GM12801 (cell line): ENCODE results near the gene CDK10.

Experiments
- CTCF ChIP-seq: IDR thresholded peaks from one replicate; pipeline ENCODE4 v1.5.1; 2011; ENCODE audit warnings: control low read depth; ENCODE audit not compliant: insufficient read length; ENCODE audit errors: extremely low read depth

Gene CDK10

DNA sequence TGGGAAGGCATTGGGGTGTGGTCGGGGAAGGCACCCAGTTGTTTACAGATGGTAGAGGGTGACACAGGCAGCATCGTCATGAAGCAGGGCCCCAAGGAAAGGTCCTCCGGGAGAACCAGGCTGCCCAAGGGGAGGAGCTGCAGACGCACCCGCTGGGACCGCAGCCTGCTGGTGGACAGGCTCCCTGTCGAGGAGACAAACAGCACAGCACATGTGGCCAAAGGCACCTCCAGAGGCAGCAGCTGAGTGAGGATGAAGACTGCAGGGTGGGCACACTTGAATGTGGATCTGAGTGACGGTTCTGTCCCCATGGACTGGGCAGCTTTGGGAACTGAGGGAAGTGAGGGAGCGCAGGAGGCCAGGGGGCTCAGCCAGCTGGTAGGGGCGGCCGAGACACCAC is 41.4 kb upstream of the CDK10 start:
- no peak for TF ChIP-seq CTCF

DNA sequence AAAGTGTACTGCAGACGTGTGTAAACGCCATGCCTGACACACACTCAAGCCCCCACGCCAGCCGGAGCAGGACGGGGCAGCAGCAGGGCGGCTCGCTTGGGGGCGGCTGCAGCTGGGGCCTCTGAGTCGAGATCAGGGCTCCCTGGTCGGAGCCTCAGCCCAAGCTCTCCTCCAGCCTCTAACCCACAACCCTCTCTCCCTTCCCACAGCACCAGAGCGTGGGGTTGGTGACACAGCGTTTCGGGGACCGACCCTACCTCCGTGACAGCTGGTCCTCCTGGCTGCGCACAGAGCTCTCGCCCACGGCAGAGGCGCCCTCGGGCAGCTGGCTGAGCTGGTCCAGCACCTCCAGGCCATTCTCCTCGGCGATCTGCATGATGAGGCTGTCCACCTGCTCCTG is 40.2 kb upstream of the CDK10 start:
- TF ChIP-seq CTCF = no peak

DNA sequence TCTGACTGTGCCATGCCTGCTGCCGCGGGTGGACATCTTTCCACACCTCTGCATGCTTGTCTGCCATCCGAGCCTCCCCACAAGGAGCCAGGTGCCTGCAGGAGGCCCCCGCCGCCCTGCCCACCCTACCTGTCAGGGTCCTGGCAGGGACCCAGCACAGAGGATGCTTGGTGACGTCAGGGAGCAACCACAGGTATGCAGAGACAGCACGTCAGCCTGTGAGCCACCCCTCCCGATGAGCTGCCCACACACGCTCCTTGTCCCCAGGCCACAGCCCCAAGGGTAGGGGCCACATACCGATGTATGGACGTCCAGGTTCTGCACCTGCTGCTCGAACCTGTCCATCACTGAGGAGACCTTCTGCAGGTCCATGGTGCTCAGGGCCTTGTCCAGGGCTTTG is 39.6 kb upstream of the CDK10 start:
- no peak for TF ChIP-seq CTCF

DNA sequence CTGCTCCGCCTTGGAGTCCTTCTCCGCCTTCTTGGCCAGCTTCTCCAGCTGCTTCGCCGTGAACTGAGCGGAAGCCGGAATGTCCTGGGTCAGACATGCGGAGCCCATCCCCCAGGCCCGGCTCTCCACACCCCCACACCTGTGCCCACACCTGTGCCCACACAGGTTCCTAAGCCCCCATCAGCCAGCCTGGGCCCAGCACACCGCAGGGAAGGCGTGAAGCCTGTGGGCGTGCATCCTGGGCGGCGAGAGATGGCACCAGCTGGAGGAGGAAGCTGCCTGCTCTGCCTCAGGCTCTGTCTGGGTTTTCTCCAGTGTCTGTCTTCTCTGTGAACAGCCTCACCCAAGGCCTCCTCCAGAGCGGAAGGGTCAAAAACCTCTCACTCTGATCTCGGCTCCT is 34.9 kb upstream of the CDK10 start:
- TF ChIP-seq CTCF = no peak

DNA sequence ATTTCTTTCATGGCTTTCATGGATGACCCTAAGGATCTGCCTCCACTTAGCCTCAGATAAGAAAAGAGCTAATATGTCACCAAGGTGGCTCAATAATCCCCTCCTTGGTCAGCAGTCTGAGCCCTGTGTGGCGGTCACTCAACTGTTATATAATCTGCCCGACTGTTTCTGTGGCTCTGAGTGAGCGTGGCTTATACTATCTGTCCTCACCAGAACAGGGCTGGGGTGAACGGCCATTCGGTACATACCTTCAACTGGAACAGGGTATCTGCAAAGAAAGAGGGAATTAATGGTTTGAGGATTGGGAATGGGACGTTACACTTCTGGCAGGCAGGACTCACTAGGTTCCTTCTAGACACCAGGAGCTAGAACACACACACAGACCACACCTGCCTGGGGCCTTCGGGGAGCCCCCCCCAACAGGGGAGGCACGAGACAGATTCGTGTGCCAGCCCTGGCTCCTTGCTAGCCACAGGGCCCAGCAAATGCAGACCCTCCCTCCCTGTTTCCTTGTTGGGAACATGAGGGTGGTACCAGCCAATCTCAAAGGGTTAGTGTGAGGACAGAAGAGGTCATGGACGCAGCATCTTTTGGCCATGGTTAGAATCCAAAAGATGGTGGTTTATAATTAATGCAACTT is 32.7 kb upstream of the CDK10 start:
- TF ChIP-seq CTCF = no peak

- no peak for TF ChIP-seq CTCF
These were observed 31.3 kb upstream of the CDK10 start for GRCh38 chr16:89655062-89655643.

DNA sequence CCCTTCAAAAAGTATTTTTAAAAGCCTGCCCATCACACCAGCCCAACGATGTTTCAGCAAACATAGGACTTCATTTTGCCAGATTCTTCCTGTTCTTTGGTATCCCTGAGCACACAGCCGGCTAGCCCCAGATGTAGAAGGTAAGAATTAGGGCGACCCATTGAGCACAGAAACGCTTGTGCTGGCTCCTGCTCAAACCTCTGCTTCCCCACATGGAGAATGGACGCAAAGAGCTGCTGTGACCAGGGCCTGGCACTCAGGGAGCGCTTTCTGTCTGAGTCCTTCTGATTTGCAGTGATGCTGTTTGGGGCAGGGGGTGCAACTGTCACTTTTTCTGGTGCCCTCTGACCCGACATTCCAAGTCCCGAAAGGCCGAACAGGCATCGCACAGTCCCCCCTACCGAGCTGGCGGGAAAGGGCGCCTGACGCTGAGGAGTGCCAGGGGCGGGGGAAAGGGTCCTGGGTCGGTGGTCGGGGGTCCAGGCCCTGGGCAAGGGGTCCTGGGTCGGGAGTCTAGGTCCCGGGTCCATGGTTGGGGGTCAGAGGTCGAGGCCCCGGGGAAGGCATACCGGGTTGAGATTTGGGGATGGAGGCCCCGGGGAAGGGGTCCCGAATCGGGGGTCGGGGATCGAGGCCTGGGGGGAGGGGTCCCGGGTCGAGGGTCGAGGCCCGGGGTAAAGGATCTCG is 29.9 kb upstream of the CDK10 start:
- TF ChIP-seq CTCF = no peak
